HG03039 (cell line): Measurements from ENCODE around the gene FOXP1.

ENCODE experiments used
- ATAC-seq: cut with Tn5 transposase; IDR thresholded peaks from one replicate; pipeline ENCODE4 v1.9.1; 2021; ENCODE audit warnings: mild to moderate bottlenecking, moderate library complexity; ENCODE audit not compliant: unreplicated experiment

The FOXP1 gene

DNA sequence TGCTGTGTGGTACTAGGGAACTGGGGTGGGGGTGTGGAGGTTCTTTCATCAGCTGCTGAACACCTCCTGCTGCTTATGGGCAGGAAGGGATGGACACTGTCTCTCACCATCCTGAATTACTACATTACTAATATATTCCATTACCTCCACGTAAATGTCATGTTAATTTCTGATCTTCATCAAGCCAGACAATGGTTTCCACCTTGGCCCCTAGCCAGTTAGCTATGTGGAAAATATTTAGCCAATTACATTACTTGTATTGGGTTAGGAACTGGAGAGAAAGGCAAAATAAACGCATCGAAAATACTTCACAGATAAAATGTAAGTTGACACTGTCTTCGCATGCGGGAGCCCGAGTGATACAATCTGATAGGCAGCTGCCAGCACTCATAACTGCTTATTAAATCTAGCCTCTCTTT is 95.1 kb downstream of the FOXP1 start:
- ATAC-seq = no peak

DNA sequence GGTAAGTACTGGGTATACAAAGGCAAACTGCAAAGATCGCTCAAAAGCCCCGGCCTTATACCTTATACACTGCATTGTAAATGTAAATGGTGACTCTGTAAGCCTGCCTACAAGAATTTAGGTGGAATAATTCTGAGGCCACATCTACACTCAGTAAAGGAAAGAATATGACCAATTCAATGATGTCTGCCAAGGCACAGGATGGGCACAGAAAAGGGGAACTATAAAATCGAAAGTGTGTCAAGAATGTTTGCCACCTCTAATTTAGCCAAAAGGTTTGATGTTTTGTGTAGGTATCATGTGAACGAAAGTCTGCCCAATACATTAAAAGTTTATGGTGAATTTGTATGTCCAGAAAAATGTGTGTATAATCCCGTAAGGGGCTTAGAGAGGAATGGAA is 96.1 kb downstream of the FOXP1 start:
- no peak for ATAC-seq

- no peak for ATAC-seq
Observed at GRCh38 chr3:71486831-71487230, 96.7 kb downstream of the FOXP1 start.

DNA sequence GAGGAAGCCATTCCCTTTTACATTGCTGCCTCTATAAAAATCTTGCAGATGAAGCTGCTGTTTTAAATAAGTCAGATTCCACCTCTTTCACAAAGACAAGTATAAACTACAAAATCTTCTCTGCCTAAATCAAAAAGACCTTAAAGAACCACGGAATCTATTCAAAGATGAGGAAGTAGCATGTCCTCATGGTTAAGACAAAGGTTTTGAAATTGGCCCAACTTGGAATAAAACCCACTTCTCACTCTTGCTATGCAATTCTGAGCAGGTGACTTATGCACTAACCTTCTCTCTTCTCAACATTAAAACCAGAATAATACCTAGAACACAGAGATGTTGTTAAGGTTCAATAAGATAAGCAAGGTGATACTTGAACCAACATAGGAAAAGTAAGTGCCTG is 97.6 kb downstream of the FOXP1 start:
- ATAC-seq = no peak

GRCh38 chr3:71484452-71484851 is 99.1 kb downstream of the FOXP1 start:
- no peak for ATAC-seq

- no peak for ATAC-seq
Observed at GRCh38 chr3:71484047-71484446, 99.5 kb downstream of the FOXP1 start.

GRCh38 chr3:71482771-71483170 is 100.8 kb downstream of the FOXP1 start:
- no peak for ATAC-seq

DNA sequence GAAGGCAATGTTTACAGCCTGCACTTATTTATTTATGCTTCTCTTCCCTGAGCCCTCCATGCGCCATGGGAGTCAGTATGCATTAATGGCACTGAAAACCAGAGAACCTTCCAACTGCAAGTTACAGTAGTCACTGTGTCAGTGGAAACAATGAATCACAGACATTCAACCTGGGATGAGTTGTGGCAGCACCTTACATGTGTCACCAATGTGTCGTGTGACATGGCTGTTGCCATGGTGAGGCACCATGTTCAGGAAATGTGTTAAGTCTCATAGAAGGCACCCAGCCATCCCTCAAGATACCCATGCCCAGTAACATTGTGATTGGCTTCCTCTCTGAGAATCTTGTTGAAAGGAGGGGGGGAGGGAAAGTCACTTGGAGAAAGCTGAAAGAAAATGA is 105.0 kb downstream of the FOXP1 start:
- ATAC-seq = no peak

DNA sequence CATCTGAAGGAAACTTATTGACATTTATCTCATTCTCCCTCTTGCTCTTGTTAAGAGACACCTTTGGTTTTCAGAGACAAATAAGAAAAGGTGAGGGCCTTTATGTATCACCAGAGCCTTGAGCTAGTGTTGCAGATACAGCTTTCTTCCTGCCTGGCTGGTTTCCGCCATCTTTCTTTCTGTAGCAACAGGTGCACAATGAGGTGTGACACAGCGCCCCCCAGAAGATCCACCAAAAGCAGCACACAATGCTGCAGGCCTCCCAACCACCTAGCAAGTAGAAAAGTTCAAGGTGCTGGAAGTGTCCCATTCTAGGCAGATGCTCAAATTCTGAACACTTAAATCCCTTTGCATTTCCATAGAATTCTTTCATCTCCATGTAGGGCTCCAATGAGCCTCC is 106.6 kb downstream of the FOXP1 start:
- no peak for ATAC-seq

GRCh38 chr3:71469138-71469435 is 114.4 kb downstream of the FOXP1 start:
- no peak for ATAC-seq

GRCh38 chr3:71468311-71469137 is 115.0 kb downstream of the FOXP1 start:
- no peak for ATAC-seq

GRCh38 chr3:71466483-71466882 is 117.0 kb downstream of the FOXP1 start:
- ATAC-seq = no peak

GRCh38 chr3:71465371-71466036 is 118.0 kb downstream of the FOXP1 start:
- ATAC-seq = no peak

DNA sequence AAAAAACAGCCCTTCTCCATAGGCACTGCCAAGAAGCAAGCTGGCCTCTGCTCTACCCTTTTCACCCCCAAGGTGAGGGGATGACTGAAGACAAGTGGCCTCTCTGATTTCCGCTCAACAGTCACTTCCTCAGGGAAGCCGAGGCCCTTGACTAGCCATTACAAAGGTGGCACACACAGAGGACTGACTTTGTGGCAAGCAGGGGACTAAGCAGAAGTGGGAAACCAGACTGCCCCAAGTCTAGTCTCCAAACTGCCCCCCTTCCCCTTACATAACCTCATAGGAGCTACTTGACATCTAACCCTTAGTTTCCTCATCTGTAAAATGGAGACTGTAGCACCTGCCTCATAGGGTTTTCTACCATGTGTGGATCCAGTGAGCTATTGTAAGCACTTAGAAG is 118.9 kb downstream of the FOXP1 start:
- no peak for ATAC-seq

GRCh38 chr3:71463617-71464016 is 119.9 kb downstream of the FOXP1 start:
- no peak for ATAC-seq

DNA sequence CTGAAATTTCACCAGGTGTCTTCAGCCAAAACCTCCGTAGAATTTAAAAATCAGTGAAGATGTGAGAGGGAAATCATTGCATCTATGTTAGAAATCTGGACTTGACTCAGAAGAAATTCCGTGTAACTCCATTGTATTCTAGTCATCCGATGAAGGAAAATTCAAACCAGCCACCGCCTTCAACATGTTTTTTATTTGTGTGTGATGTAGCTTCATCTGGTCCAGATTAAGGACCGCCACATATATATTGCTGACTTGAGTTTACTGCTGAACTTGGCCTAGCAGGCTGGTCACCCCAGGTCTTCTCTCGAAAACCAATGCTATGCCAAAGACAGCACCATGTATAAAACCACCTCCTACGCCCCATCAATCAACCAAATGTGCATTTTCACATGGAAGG is 120.9 kb downstream of the FOXP1 start:
- no peak for ATAC-seq

GRCh38 chr3:71461749-71462483 is 121.6 kb downstream of the FOXP1 start:
- ATAC-seq = no peak

GRCh38 chr3:71461114-71461513 is 122.4 kb downstream of the FOXP1 start:
- ATAC-seq = no peak

- ATAC-seq = no peak
Observed at GRCh38 chr3:71458895-71459294, 124.6 kb downstream of the FOXP1 start.

DNA sequence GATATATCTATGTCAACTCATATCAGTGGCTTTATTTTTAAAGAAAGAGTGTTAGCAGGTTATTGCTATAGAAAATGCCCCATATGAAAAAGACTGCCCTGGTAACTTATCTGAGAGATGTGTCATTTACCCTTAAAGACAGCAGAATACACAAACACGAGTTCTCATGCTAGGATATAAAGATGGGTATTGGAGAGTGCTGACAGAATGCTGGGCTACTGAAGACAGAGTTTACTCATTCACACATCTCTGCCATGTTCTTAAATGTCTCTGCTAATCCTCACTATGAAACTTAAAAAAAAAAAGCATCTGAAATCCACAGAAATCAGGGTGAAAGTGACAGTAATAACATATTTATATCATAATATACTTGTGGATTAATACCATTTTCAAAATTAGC is 126.7 kb downstream of the FOXP1 start:
- ATAC-seq = no peak

DNA sequence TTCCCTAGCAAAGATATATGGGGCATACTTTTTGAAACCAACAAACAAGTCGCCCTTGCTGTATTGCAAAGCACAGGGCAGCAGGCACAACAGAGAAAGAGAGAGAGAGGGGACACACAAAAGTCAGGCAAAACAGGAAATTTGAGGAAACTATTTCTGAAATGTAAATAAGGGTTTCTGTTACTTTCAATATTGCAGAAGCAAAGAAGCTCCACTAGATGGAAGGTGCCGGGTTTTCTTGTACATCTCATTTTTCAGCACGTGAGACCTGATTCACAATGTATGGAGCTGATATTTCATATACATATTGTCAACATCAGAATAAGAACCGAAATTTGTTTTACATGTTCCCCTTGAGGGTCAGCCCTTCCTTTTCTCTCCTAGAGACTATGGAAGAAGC is 127.4 kb downstream of the FOXP1 start:
- no peak for ATAC-seq
